ENCODE data around the gene LRCH4.

Gene LRCH4

GRCh38 chr7:100580466-100581283 lies 5.3 kb downstream of the LRCH4 start:
- no peak for TF ChIP-seq NFIC (IDR thresholded peaks at IDR 0.05)
- no peak for TF ChIP-seq TCF12 (IDR thresholded peaks at IDR 0.05; ENCODE audit: low read depth)
- no peak for TF ChIP-seq RAD21 (IDR thresholded peaks at IDR 0.05; ENCODE audit: low read depth)
- TF ChIP-seq MAX (IDR thresholded peaks at IDR 0.05): no peak

GRCh38 chr7:100578246-100579183 lies 7.4 kb downstream of the LRCH4 start:
- TF ChIP-seq ZBTB7A (IDR thresholded peaks at IDR 0.05; ENCODE audit: low read depth) (no peak), USF1 (IDR thresholded peaks at IDR 0.05) (no peak), MAX (IDR thresholded peaks at IDR 0.05) (no peak), EGR1 (IDR thresholded peaks at IDR 0.05) (no peak), EP300 (IDR thresholded peaks at IDR 0.05; ENCODE audit: borderline replicate concordance) (no peak), TAF1 (IDR thresholded peaks at IDR 0.05; ENCODE audit: low read depth) (no peak), CREB1 (IDR thresholded peaks at IDR 0.05; ENCODE audit: low read depth) (no peak), REST (IDR thresholded peaks at IDR 0.05; ENCODE audit: low read depth) (no peak), CEBPB (IDR thresholded peaks at IDR 0.05) (no peak), FOXM1 (IDR thresholded peaks at IDR 0.05; ENCODE audit: borderline replicate concordance, low read depth) (no peak)

- TF ChIP-seq TAF1 (IDR thresholded peaks at IDR 0.05; ENCODE audit: low read depth): no peak
- TF ChIP-seq YY1 (IDR thresholded peaks at IDR 0.05; ENCODE audit: low read depth): no peak
- TF ChIP-seq EP300 (IDR thresholded peaks at IDR 0.05; ENCODE audit: borderline replicate concordance): no peak
- no peak for TF ChIP-seq RAD21 (IDR thresholded peaks at IDR 0.05; ENCODE audit: low read depth)
- no peak for TF ChIP-seq TCF12 (IDR thresholded peaks at IDR 0.05; ENCODE audit: low read depth)
- TF ChIP-seq TEAD4 (IDR thresholded peaks at IDR 0.05): no peak
- no peak for TF ChIP-seq EGR1 (IDR thresholded peaks at IDR 0.05)
- TF ChIP-seq USF1 (IDR thresholded peaks at IDR 0.05): no peak
- no peak for TF ChIP-seq ZBTB7A (IDR thresholded peaks at IDR 0.05; ENCODE audit: low read depth)
- TF ChIP-seq FOXM1 (IDR thresholded peaks at IDR 0.05; ENCODE audit: borderline replicate concordance, low read depth): no peak
- no peak for TF ChIP-seq CEBPB (IDR thresholded peaks at IDR 0.05)
- TF ChIP-seq MAX (IDR thresholded peaks at IDR 0.05): no peak
- no peak for TF ChIP-seq REST (IDR thresholded peaks at IDR 0.05; ENCODE audit: low read depth)
- TF ChIP-seq NFIC (IDR thresholded peaks at IDR 0.05): no peak
- TF ChIP-seq CREB1 (IDR thresholded peaks at IDR 0.05; ENCODE audit: low read depth): no peak
Observed at GRCh38 chr7:100577507-100577906, 8.4 kb downstream of the LRCH4 start.

- TF ChIP-seq CEBPB (IDR thresholded peaks at IDR 0.05) (no peak), RAD21 (IDR thresholded peaks at IDR 0.05; ENCODE audit: low read depth) (no peak), FOXM1 (IDR thresholded peaks at IDR 0.05; ENCODE audit: borderline replicate concordance, low read depth) (no peak), ZBTB7A (IDR thresholded peaks at IDR 0.05; ENCODE audit: low read depth) (no peak), EP300 (IDR thresholded peaks at IDR 0.05; ENCODE audit: borderline replicate concordance) (no peak), CREB1 (IDR thresholded peaks at IDR 0.05; ENCODE audit: low read depth) (no peak), NFIC (IDR thresholded peaks at IDR 0.05) (no peak), TCF12 (IDR thresholded peaks at IDR 0.05; ENCODE audit: low read depth) (no peak), REST (IDR thresholded peaks at IDR 0.05; ENCODE audit: low read depth) (no peak), TEAD4 (IDR thresholded peaks at IDR 0.05) (no peak), MAX (IDR thresholded peaks at IDR 0.05) (no peak), EGR1 (IDR thresholded peaks at IDR 0.05) (no peak), TAF1 (IDR thresholded peaks at IDR 0.05; ENCODE audit: low read depth) (no peak), USF1 (IDR thresholded peaks at IDR 0.05) (no peak)
Observed at GRCh38 chr7:100577103-100577502, 8.8 kb downstream of the LRCH4 start.
